COLO829 (cell line): ENCODE measurements around the gene NFKBIB.
"Not testable (repeated sequence)": the region's sequence is repeated elsewhere in the genome, so short reads cannot be mapped to it uniquely, and the experiment has no call there.

Source experiments
- DNase-seq: peaks from one replicate; pipeline ENCODE4 v3.0.0; 2012; ENCODE audit warnings: low spot score

The NFKBIB gene

GRCh38 chr19:38928391-38929001 is 28.7 kb downstream of the NFKBIB start:
- no peak for DNase-seq

- peak; percentile 97 for DNase-seq
Observed at GRCh38 chr19:38929929-38930775, 30.4 kb downstream of the NFKBIB start, which contains the start of gene SARS2. Gene SARS2, minus strand, starts transcription at chr19:38930763. Its CDS starts 27 bp downstream, at chr19:38930736.

- DNase-seq = peak; percentile 98
Observed at GRCh38 chr19:38930776-38931520, 31.2 kb downstream of the NFKBIB start, which contains the start of gene MRPS12. Gene MRPS12, plus strand, starts transcription at chr19:38930944. Its CDS starts 351 bp downstream, at chr19:38931295.

GRCh38 chr19:38931521-38931793 is 31.7 kb downstream of the NFKBIB start:
- DNase-seq = no peak

- DNase-seq = no peak
Observed at GRCh38 chr19:38932425-38933179, 32.8 kb downstream of the NFKBIB start.

GRCh38 chr19:38933544-38933943 is 33.8 kb downstream of the NFKBIB start:
- DNase-seq = no peak

- DNase-seq = no peak
Observed at GRCh38 chr19:38939957-38940356, 40.2 kb downstream of the NFKBIB start.

- DNase-seq = not testable (repeated sequence)
Observed at GRCh38 chr19:38941466-38941865, 41.7 kb downstream of the NFKBIB start.

- no peak for DNase-seq
Observed at GRCh38 chr19:38941979-38942378, 42.2 kb downstream of the NFKBIB start.

- DNase-seq = no peak
Observed at GRCh38 chr19:38942471-38943181, 42.9 kb downstream of the NFKBIB start.

GRCh38 chr19:38944981-38945506 is 45.3 kb downstream of the NFKBIB start:
- DNase-seq = no peak

GRCh38 chr19:38945562-38946228 is 45.9 kb downstream of the NFKBIB start:
- no peak for DNase-seq

GRCh38 chr19:38946229-38947010 is 46.7 kb downstream of the NFKBIB start:
- DNase-seq = no peak

GRCh38 chr19:38949580-38950367 is 50.0 kb downstream of the NFKBIB start:
- peak; percentile 88 for DNase-seq

GRCh38 chr19:38951187-38951586 is 51.4 kb downstream of the NFKBIB start:
- DNase-seq = no peak

GRCh38 chr19:38952395-38953165 is 52.8 kb downstream of the NFKBIB start:
- no peak for DNase-seq

- DNase-seq = no peak
Observed at GRCh38 chr19:38953677-38954076, 53.9 kb downstream of the NFKBIB start.

- DNase-seq = no peak
Observed at GRCh38 chr19:38956264-38956663, 56.5 kb downstream of the NFKBIB start.
